Astrocyte (in vitro differentiated cells and primary cell): Measurements from ENCODE around the gene SPNS2. TPM values are rescaled to one million over a fixed set of nuclear protein-coding genes. Genes with fewer than 3 reads are reported as not detected.

Source experiments
- DNase-seq: peaks from one replicate; pipeline ENCODE4 v3.0.0-alpha.2; 2010; ENCODE audit warnings: low read depth
- FAIRE-seq: peaks from 2 replicates; lab custom pipeline; 2011; peaks lifted over from hg19 to GRCh38; lab: Jason Lieb, UNC
- H2AFZ ChIP-seq: 2 replicates; pipeline ENCODE4 v1.6.0; 2012; ENCODE audit warnings: low read depth, low read length, inconsistent platforms
- H3K27ac ChIP-seq: 2 replicates; pipeline ENCODE4 v1.5.1; 2011; ENCODE audit warnings: low read depth, low read length, inconsistent platforms
- H3K27me3 ChIP-seq: 2 replicates; pipeline ENCODE4 v1.6.0; 2011; ENCODE audit warnings: low read length, inconsistent platforms; ENCODE audit not compliant: insufficient read depth
- H3K36me3 ChIP-seq: 2 replicates; pipeline ENCODE4 v1.5.1; 2011; ENCODE audit warnings: low read length, inconsistent platforms; ENCODE audit not compliant: insufficient read depth
- H3K4me1 ChIP-seq: 2 replicates; pipeline ENCODE4 v1.5.1; 2011; ENCODE audit warnings: low read length, inconsistent platforms; ENCODE audit not compliant: insufficient read depth
- H3K4me2 ChIP-seq: 2 replicates; pipeline ENCODE4 v1.6.0; 2012; ENCODE audit warnings: low read length, inconsistent platforms
- H3K4me3 ChIP-seq: 2 replicates; pipeline ENCODE4 v1.5.1; 2011; ENCODE audit warnings: low read depth, mild to moderate bottlenecking, low read length, inconsistent platforms; ENCODE audit not compliant: insufficient read depth
- H3K79me2 ChIP-seq: 2 replicates; pipeline ENCODE4 v1.6.0; 2012; ENCODE audit warnings: mild to moderate bottlenecking, low read length, inconsistent platforms; ENCODE audit not compliant: insufficient read depth
- H3K9ac ChIP-seq: 2 replicates; pipeline ENCODE4 v1.6.0; 2012; ENCODE audit warnings: mild to moderate bottlenecking, low read length, inconsistent platforms
- H3K9me3 ChIP-seq: 2 replicates; pipeline ENCODE4 v1.5.1; 2012; ENCODE audit warnings: low read depth, mild to moderate bottlenecking, low read length, inconsistent platforms; ENCODE audit not compliant: insufficient read depth
- H4K20me1 ChIP-seq: 2 replicates; pipeline ENCODE4 v1.6.0; 2012; ENCODE audit warnings: low read length, inconsistent platforms; ENCODE audit not compliant: insufficient read depth
- H3K27ac Mint-ChIP-seq: one replicate; pipeline ENCODE4 v1.8.0; 2021; ENCODE audit warnings: mild to moderate bottlenecking, mixed read lengths; ENCODE audit not compliant: unreplicated experiment
- H3K27me3 Mint-ChIP-seq: one replicate; pipeline ENCODE4 v1.8.0; 2021; ENCODE audit warnings: low read depth, mixed read lengths; ENCODE audit not compliant: unreplicated experiment
- H3K36me3 Mint-ChIP-seq: one replicate; pipeline ENCODE4 v1.8.0; 2021; ENCODE audit warnings: low read depth, mixed read lengths; ENCODE audit not compliant: unreplicated experiment
- H3K4me1 Mint-ChIP-seq: one replicate; pipeline ENCODE4 v1.8.0; 2021; ENCODE audit warnings: low read depth, mixed read lengths; ENCODE audit not compliant: unreplicated experiment
- H3K4me3 Mint-ChIP-seq: one replicate; pipeline ENCODE4 v1.8.0; 2021; ENCODE audit warnings: mild to moderate bottlenecking, moderate library complexity, mixed read lengths; ENCODE audit not compliant: unreplicated experiment
- H3K9me3 Mint-ChIP-seq: one replicate; pipeline ENCODE4 v1.8.0; 2021; ENCODE audit warnings: mild to moderate bottlenecking, mixed read lengths; ENCODE audit not compliant: unreplicated experiment
- CTCF ChIP-seq: IDR thresholded peaks from 2 replicates; pipeline ENCODE4 v1.5.1; 2011; ENCODE audit warnings: low read depth, mild to moderate bottlenecking, inconsistent platforms, low read length, moderate library complexity; ENCODE audit not compliant: insufficient read depth
- EZH2 ChIP-seq: IDR thresholded peaks from 2 replicates; pipeline ENCODE4 v1.6.1; 2012; ENCODE audit warnings: mild to moderate bottlenecking, low read length, inconsistent platforms; ENCODE audit not compliant: insufficient read depth
- total RNA-seq: library from RNA; stranded (reverse); gene quantifications from 2 replicates; pipeline ENCODE4 v1.2.1, GENCODE V29; 2021

Gene SPNS2
- total RNA-seq, 1 donor from 2014 or later = 4.3 TPM

GRCh38 chr17:4539025-4539424 lies 40.3 kb downstream of the SPNS2 start:
- DNase-seq (no peak), FAIRE-seq (no peak)
- no peak overlapping the region for H3K4me3 ChIP-seq
- H3K27ac ChIP-seq = no peak overlapping the region
- no peaks in the 10 kb centered on the region for H3K27me3 Mint-ChIP-seq
- H3K4me3 Mint-ChIP-seq = no peak overlapping the region
- H2AFZ ChIP-seq = no peak overlapping the region
- H4K20me1 ChIP-seq = peaks cover 18% of the 10 kb centered on the region
- H3K4me1 ChIP-seq = peaks cover 3% of the 10 kb centered on the region
- no peak overlapping the region for H3K4me2 ChIP-seq
- H3K4me1 Mint-ChIP-seq = peaks cover 2% of the 10 kb centered on the region
- H3K9me3 Mint-ChIP-seq = no peaks in the 10 kb centered on the region
- no peaks in the 10 kb centered on the region for H3K9me3 ChIP-seq
- no peaks in the 10 kb centered on the region for H3K36me3 Mint-ChIP-seq
- no peaks in the 10 kb centered on the region for H3K79me2 ChIP-seq
- H3K27me3 ChIP-seq = no peaks in the 10 kb centered on the region
- H3K36me3 ChIP-seq = no peaks in the 10 kb centered on the region
- no peak overlapping the region for H3K9ac ChIP-seq
- no peak for TF ChIP-seq CTCF
- no peak for TF ChIP-seq EZH2
- no peak overlapping the region for H3K27ac Mint-ChIP-seq

- Mint-ChIP-seq H3K4me1 (peaks cover 2% of the 10 kb centered on the region), H3K27ac (no peak overlapping the region), H3K4me3 (no peak overlapping the region), H3K9me3 (no peaks in the 10 kb centered on the region), H3K36me3 (no peaks in the 10 kb centered on the region), H3K27me3 (no peaks in the 10 kb centered on the region)
- DNase-seq = no peak
- Histone ChIP-seq H4K20me1 (peaks cover 18% of the 10 kb centered on the region), H3K9ac (no peak overlapping the region), H3K4me1 (peaks cover 3% of the 10 kb centered on the region), H3K9me3 (no peaks in the 10 kb centered on the region), H3K36me3 (no peaks in the 10 kb centered on the region), H3K79me2 (no peaks in the 10 kb centered on the region), H3K4me2 (no peak overlapping the region), H3K27ac (no peak overlapping the region), H3K4me3 (no peak overlapping the region), H2AFZ (no peak overlapping the region), H3K27me3 (no peaks in the 10 kb centered on the region)
- no peak for FAIRE-seq
- TF ChIP-seq CTCF (no peak), EZH2 (no peak)
Measured at GRCh38 chr17:4539576-4540223, 41.0 kb downstream of the SPNS2 start.

GRCh38 chr17:4540224-4540651 lies 41.6 kb downstream of the SPNS2 start:
- H3K9me3 ChIP-seq = no peaks in the 10 kb centered on the region
- H3K9me3 Mint-ChIP-seq = no peaks in the 10 kb centered on the region
- H3K27me3 ChIP-seq = no peaks in the 10 kb centered on the region
- H3K36me3 ChIP-seq = no peaks in the 10 kb centered on the region
- H3K79me2 ChIP-seq = no peaks in the 10 kb centered on the region
- H3K4me3 ChIP-seq = no peak overlapping the region
- FAIRE-seq = no peak
- TF ChIP-seq EZH2 = no peak
- TF ChIP-seq CTCF = no peak
- no peak overlapping the region for H3K4me3 Mint-ChIP-seq
- no peak overlapping the region for H3K4me2 ChIP-seq
- H3K4me1 Mint-ChIP-seq = peaks cover 2% of the 10 kb centered on the region
- H3K9ac ChIP-seq = no peak overlapping the region
- H2AFZ ChIP-seq = no peak overlapping the region
- no peak for DNase-seq
- H4K20me1 ChIP-seq = peaks cover 18% of the 10 kb centered on the region
- H3K4me1 ChIP-seq = peaks cover 3% of the 10 kb centered on the region
- no peak overlapping the region for H3K27ac Mint-ChIP-seq
- H3K27ac ChIP-seq = no peak overlapping the region
- H3K27me3 Mint-ChIP-seq = no peaks in the 10 kb centered on the region
- H3K36me3 Mint-ChIP-seq = no peaks in the 10 kb centered on the region
